Measurements from ENCODE around the gene APBB2. TPM values are rescaled to one million over a fixed set of nuclear protein-coding genes. Genes with fewer than 3 reads are reported as not detected.

The APBB2 gene
- total and polyA plus RNA-seq, 2 donors (not counting 1 experiment from before 2014, with no cell fraction given), result 4.4 to 15.8 TPM

DNA sequence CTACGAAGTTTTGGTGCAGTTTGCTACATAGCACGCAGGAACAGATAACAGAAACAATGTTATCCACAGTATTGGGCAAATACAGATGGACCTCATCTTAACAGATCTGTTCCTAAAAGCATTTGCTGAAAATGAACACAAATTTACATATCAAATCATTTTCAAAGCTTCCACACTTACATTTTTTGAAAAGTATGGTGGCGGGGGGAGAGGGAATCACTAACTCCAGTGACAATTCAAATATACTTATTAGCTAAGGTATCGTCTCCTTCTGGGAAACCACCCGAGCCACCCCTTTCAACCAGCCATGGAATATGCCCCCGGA lies 289.6 kb downstream of the APBB2 start:
- intact Hi-C loops (cut with micrococcal nuclease), result loop anchor here (1.0 kb wide), 1 partner anchor 187 kb away; no protein-coding TSS in a partner anchor
- WGBS (ENCODE audit: insufficient coverage), result 100% methylated on average over 3 of the region's 6 CpGs
- H3K9me3 Mint-ChIP-seq (ENCODE audit: insufficient read depth), result no peaks in the 10 kb centered on the region

DNA sequence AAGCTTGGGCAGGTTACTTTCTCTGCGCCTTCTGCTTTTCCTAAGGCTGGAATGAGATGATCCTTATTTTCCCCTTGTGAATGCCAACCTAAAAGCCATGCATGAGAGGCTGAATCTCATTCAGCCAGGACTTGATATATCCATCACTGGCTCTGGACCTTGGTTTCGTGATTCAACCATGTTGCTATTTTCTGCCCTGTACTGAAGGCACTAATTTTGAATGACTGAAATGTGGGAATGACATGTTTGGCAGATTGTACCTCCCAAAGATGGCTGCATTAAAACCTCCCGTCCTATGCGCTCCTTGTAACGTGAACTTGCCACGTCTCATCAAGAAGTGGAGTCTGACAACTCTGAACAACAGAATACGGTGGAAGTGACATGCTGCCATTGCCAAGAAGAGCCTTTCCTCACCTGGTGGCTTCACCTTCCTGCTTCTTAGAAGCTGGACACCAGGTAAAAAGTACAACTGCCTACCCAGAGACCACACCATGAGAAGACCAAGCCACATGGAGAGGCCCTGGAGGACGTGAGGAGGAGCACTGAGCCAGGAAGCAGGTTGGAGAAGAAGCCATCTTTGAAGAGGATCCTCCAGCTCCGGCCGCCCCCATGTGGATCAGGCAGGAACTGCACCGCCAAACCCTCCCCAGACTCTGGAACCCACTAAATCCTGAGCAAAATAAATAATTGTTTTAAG lies 290.1 kb downstream of the APBB2 start:
- peaks cover 3% of the 10 kb centered on the region for H3K4me1 Mint-ChIP-seq
- peak overlapping the region; percentile 89 for H2AFZ ChIP-seq (ENCODE audit: insufficient read depth, low read depth, low read length, poor library complexity, severe bottlenecking)
- H3K4me2 ChIP-seq (replicated peaks; ENCODE audit: low read depth, low read length, poor library complexity, severe bottlenecking), result peak overlapping the region; percentile 40
- H4K20me1 ChIP-seq (ENCODE audit: control insufficient read depth, insufficient read depth, low read length, poor library complexity, severe bottlenecking), result no peaks in the 10 kb centered on the region
- H3K27me3 Mint-ChIP-seq, result peaks cover 7% of the 10 kb centered on the region
- no peaks in the 10 kb centered on the region for H3K9me3 Mint-ChIP-seq (ENCODE audit: insufficient read depth)
- no peak overlapping the region for H3K4me3 Mint-ChIP-seq
- no peaks in the 10 kb centered on the region for H3K36me3 ChIP-seq (replicated peaks in 1 of 2; ENCODE audit: control extremely low read depth in 1 of 2, control insufficient read depth in 1 of 2, extremely low read depth in 1 of 2, insufficient read depth in 2 of 2, low read length in 1 of 2)
- no peaks in the 10 kb centered on the region for H3K9me3 ChIP-seq (ENCODE audit: control extremely low read depth in 1 of 3, control insufficient read depth in 2 of 3, insufficient read depth in 1 of 3, low read length in 2 of 3)
- peak; percentile 78 for ATAC-seq (ENCODE audit: low read depth)
- no peak overlapping the region for H3K27ac Mint-ChIP-seq
- WGBS (ENCODE audit: insufficient coverage), result 89% methylated on average over 7 of the region's 11 CpGs
- intact Hi-C loops (cut with micrococcal nuclease), result loop anchor here (1.0 kb wide), 1 partner anchor 187 kb away; no protein-coding TSS in a partner anchor
- no peaks in the 10 kb centered on the region for H3K27me3 ChIP-seq (replicated peaks in 1 of 4; ENCODE audit: control extremely low read depth in 1 of 4, control insufficient read depth in 3 of 4, insufficient read depth in 4 of 4, low read length in 3 of 4)
- no peak for TF ChIP-seq EZH2 (IDR thresholded peaks at IDR 0.05; ENCODE audit: borderline replicate concordance, insufficient read depth, low read depth, low read length, poor library complexity, severe bottlenecking)
- TF ChIP-seq, protein P1, sequence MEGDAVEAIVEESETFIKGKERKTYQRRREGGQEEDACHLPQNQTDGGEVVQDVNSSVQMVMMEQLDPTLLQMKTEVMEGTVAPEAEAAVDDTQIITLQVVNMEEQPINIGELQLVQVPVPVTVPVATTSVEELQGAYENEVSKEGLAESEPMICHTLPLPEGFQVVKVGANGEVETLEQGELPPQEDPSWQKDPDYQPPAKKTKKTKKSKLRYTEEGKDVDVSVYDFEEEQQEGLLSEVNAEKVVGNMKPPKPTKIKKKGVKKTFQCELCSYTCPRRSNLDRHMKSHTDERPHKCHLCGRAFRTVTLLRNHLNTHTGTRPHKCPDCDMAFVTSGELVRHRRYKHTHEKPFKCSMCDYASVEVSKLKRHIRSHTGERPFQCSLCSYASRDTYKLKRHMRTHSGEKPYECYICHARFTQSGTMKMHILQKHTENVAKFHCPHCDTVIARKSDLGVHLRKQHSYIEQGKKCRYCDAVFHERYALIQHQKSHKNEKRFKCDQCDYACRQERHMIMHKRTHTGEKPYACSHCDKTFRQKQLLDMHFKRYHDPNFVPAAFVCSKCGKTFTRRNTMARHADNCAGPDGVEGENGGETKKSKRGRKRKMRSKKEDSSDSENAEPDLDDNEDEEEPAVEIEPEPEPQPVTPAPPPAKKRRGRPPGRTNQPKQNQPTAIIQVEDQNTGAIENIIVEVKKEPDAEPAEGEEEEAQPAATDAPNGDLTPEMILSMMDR (IDR thresholded peaks at IDR 0.05), result peak; percentile 85
- H3K79me2 ChIP-seq (ENCODE audit: control insufficient read depth, insufficient read depth, low read length), result no peaks in the 10 kb centered on the region
- POLR2A ChIA-PET, result interaction anchor here (0.6 kb wide), 1 partner anchor 61 kb away, joined by 3 read pairs; no protein-coding TSS in a partner anchor
- peaks cover 0 to 3% of the 10 kb centered on the region in 2 donors for H3K4me1 ChIP-seq (ENCODE audit: control insufficient read depth in 2 of 2, insufficient read depth in 2 of 2, low read length in 2 of 2)
- no peak overlapping the region for H3K4me3 ChIP-seq (ENCODE audit: control extremely low read depth in 1 of 5, extremely low read depth in 1 of 5, insufficient read depth in 1 of 5, low read depth in 2 of 5, low read length in 4 of 5)
- no peak overlapping the region for H3K9ac ChIP-seq (ENCODE audit: low read length)
- DNase-seq, result peak; percentile 66
- CTCF ChIA-PET, result interaction anchor here (1.0 to 5.8 kb wide), 13 partner anchors 9 to 187 kb away, joined by 3 to 53 read pairs (median 6); no protein-coding TSS in a partner anchor
- H3K27ac ChIP-seq (ENCODE audit: low read length in 2 of 2), result no peak overlapping the region

More for the DNA sequence above, 289.6 kb downstream of the APBB2 start:
- H3K9ac ChIP-seq (ENCODE audit: low read length), result no peak overlapping the region
- H3K4me1 ChIP-seq (ENCODE audit: control insufficient read depth in 2 of 2, insufficient read depth in 2 of 2, low read length in 2 of 2), result peaks cover 0 to 3% of the 10 kb centered on the region in 2 donors
- no peaks in the 10 kb centered on the region for H3K27me3 ChIP-seq (replicated peaks in 1 of 4; ENCODE audit: control extremely low read depth in 1 of 4, control insufficient read depth in 3 of 4, insufficient read depth in 4 of 4, low read length in 3 of 4)
- Mint-ChIP-seq H3K4me1 (peaks cover 3% of the 10 kb centered on the region), H3K27me3 (peaks cover 7% of the 10 kb centered on the region), H3K27ac (no peak overlapping the region), H3K4me3 (no peak overlapping the region)
- H3K9me3 ChIP-seq (ENCODE audit: control extremely low read depth in 1 of 3, control insufficient read depth in 2 of 3, insufficient read depth in 1 of 3, low read length in 2 of 3), result no peaks in the 10 kb centered on the region
- H3K27ac ChIP-seq (ENCODE audit: low read length in 2 of 2), result no peak overlapping the region
- ChIA-PET POLR2A (interaction anchor here (0.6 kb wide), 1 partner anchor 61 kb away, joined by 3 read pairs; no protein-coding TSS in a partner anchor), CTCF (interaction anchor here (0.6 to 5.8 kb wide), 15 partner anchors 9 to 188 kb away, joined by 3 to 53 read pairs (median 6); no protein-coding TSS in a partner anchor)
- ATAC-seq (ENCODE audit: low read depth) (no peak), DNase-seq (no peak)
- H3K4me3 ChIP-seq (ENCODE audit: control extremely low read depth in 1 of 5, extremely low read depth in 1 of 5, insufficient read depth in 1 of 5, low read depth in 2 of 5, low read length in 4 of 5), result no peak overlapping the region
- no peak overlapping the region for H2AFZ ChIP-seq (ENCODE audit: insufficient read depth, low read depth, low read length, poor library complexity, severe bottlenecking)
- TF ChIP-seq, protein P1 (IDR thresholded peaks at IDR 0.05), result peak; percentile 44
- TF ChIP-seq EZH2 (IDR thresholded peaks at IDR 0.05; ENCODE audit: borderline replicate concordance, insufficient read depth, low read depth, low read length, poor library complexity, severe bottlenecking), result no peak
- no peaks in the 10 kb centered on the region for H3K36me3 ChIP-seq (replicated peaks in 1 of 2; ENCODE audit: control extremely low read depth in 1 of 2, control insufficient read depth in 1 of 2, extremely low read depth in 1 of 2, insufficient read depth in 2 of 2, low read length in 1 of 2)
- H3K4me2 ChIP-seq (replicated peaks; ENCODE audit: low read depth, low read length, poor library complexity, severe bottlenecking), result no peak overlapping the region
- no peaks in the 10 kb centered on the region for H4K20me1 ChIP-seq (ENCODE audit: control insufficient read depth, insufficient read depth, low read length, poor library complexity, severe bottlenecking)
- H3K79me2 ChIP-seq (ENCODE audit: control insufficient read depth, insufficient read depth, low read length), result no peaks in the 10 kb centered on the region
